ENCODE results near the gene KCNK18. TPM values are rescaled to one million over a fixed set of nuclear protein-coding genes. Genes with fewer than 3 reads are reported as not detected.

Gene KCNK18
- total RNA-seq, 1 experiment from 2014 or later: not detected

DNA sequence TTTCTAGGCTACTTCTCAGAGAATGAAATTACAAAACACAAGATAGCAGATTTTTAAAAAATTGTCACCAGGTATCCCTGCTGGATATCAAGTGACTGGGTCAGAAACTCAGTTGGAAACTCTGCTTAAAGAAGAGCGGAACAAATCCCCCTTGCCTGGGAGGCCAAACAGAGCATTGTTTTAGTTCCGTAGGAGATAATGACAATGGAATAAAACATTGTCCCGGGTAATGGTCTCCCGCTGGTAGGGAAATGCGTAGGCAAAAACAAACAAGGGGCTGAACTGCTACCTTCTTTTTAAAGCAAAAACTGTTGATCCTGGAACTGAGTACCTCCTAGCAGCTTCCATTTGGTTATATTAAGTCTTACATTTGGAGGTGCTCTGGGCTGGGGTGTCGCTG is 37.9 kb upstream of the KCNK18 start:
- peaks cover 0 to 21% of the 10 kb centered on the region in 2 experiments; a peak in 1 of 5 replicates for H3K9me3 Mint-ChIP-seq
- H2BK5ac ChIP-seq (ENCODE audit: insufficient read length, low read length): no peak overlapping the region
- no peak overlapping the region for H3T11ph ChIP-seq (ENCODE audit: low read length)
- H3K56ac ChIP-seq (ENCODE audit: insufficient read length, low read depth, low read length): no peak overlapping the region
- H3K23me2 ChIP-seq (ENCODE audit: insufficient read length, low read depth, low read length, poor library complexity, severe bottlenecking): peaks cover 4% of the 10 kb centered on the region
- peaks cover 99% of the 10 kb centered on the region for H3K27me3 Mint-ChIP-seq (ENCODE audit: low read depth)
- H3K4me2 ChIP-seq (ENCODE audit: insufficient read depth, insufficient read length, low read length): no peak overlapping the region
- no peak overlapping the region for H3K27ac ChIP-seq (ENCODE audit: insufficient read length, low read depth, low read length)
- H2BK120ac ChIP-seq (ENCODE audit: low read depth, low read length, poor library complexity, severe bottlenecking): no peak overlapping the region
- DNase-seq: peak; percentile 80
- WGBS (ENCODE audit: extremely low coverage, insufficient read length, low lambda C conversion rate): no CpG with 5 or more reads among the region's 6 CpGs
- H4K5ac ChIP-seq (ENCODE audit: insufficient read length, low read depth, low read length): no peak overlapping the region
- H3K4me1 ChIP-seq (ENCODE audit: insufficient read depth, low read length): peaks cover 12% of the 10 kb centered on the region
- H3K79me1 ChIP-seq (ENCODE audit: insufficient read depth, low read depth, low read length, poor library complexity, severe bottlenecking): no peaks in the 10 kb centered on the region
- H3K4me1 Mint-ChIP-seq: peaks cover 28 to 41% of the 10 kb centered on the region in 2 experiments
- no peak overlapping the region for H2AK5ac ChIP-seq (ENCODE audit: insufficient read length, low read length)
- no peak overlapping the region for H3K18ac ChIP-seq (ENCODE audit: insufficient read length, low read depth, low read length)
- no peak overlapping the region for H3K4ac ChIP-seq (ENCODE audit: low read depth, low read length)
- H4K8ac ChIP-seq (replicated peaks; ENCODE audit: insufficient read length, low read depth, low read length): no peak overlapping the region
- H3K14ac ChIP-seq (ENCODE audit: insufficient read depth, low read length): no peak overlapping the region
- no peak overlapping the region for H2BK12ac ChIP-seq (ENCODE audit: insufficient read length, low read depth, low read length)
- no peak overlapping the region for H2BK20ac ChIP-seq (ENCODE audit: low read depth, low read length, poor library complexity, severe bottlenecking)
- no peak overlapping the region for H2AFZ ChIP-seq (ENCODE audit: low read length)
- H3K79me2 ChIP-seq (ENCODE audit: insufficient read depth, low read length): no peaks in the 10 kb centered on the region
- H3K9ac ChIP-seq (ENCODE audit: extremely low read depth, insufficient read length, low read length): no peak overlapping the region
- no peaks in the 10 kb centered on the region for H3K36me3 Mint-ChIP-seq (ENCODE audit: insufficient read depth in 1 of 3, low read depth in 3 of 3)
- no peak overlapping the region for H2BK15ac ChIP-seq (ENCODE audit: low read depth, low read length)
- TF ChIP-seq, protein P1, sequence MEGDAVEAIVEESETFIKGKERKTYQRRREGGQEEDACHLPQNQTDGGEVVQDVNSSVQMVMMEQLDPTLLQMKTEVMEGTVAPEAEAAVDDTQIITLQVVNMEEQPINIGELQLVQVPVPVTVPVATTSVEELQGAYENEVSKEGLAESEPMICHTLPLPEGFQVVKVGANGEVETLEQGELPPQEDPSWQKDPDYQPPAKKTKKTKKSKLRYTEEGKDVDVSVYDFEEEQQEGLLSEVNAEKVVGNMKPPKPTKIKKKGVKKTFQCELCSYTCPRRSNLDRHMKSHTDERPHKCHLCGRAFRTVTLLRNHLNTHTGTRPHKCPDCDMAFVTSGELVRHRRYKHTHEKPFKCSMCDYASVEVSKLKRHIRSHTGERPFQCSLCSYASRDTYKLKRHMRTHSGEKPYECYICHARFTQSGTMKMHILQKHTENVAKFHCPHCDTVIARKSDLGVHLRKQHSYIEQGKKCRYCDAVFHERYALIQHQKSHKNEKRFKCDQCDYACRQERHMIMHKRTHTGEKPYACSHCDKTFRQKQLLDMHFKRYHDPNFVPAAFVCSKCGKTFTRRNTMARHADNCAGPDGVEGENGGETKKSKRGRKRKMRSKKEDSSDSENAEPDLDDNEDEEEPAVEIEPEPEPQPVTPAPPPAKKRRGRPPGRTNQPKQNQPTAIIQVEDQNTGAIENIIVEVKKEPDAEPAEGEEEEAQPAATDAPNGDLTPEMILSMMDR (conservative IDR thresholded peaks at IDR 0.05): no peak
- peaks cover 80% of the 10 kb centered on the region for H3K27me3 ChIP-seq (ENCODE audit: insufficient read depth, low read length)
- no peak overlapping the region for H3K23ac ChIP-seq (ENCODE audit: insufficient read length, low read depth, low read length)
- no peaks in the 10 kb centered on the region for H4K20me1 ChIP-seq (ENCODE audit: control insufficient read depth, insufficient read depth, insufficient read length)
- no peaks in the 10 kb centered on the region for H3K9me3 ChIP-seq (ENCODE audit: control insufficient read depth, low read depth, low read length)
- H3K27ac Mint-ChIP-seq: peak overlapping the region in 1 of 3 experiments; percentile 69; a peak in 1 of 7 replicates
- H3K4me3 Mint-ChIP-seq: peak overlapping the region in 1 of 2 experiments; percentile 15; a peak in 1 of 5 replicates
- no peak overlapping the region for H4K91ac ChIP-seq (ENCODE audit: insufficient read length, low read depth, low read length)

Measured in H9 (cell line).